ENCODE results near the gene MED13. TPM values are rescaled to one million over a fixed set of nuclear protein-coding genes. Genes with fewer than 3 reads are reported as not detected.

The MED13 gene
- polyA plus RNA-seq, 3 donors: 2.1 to 32.0 (median 5.0) TPM

DNA sequence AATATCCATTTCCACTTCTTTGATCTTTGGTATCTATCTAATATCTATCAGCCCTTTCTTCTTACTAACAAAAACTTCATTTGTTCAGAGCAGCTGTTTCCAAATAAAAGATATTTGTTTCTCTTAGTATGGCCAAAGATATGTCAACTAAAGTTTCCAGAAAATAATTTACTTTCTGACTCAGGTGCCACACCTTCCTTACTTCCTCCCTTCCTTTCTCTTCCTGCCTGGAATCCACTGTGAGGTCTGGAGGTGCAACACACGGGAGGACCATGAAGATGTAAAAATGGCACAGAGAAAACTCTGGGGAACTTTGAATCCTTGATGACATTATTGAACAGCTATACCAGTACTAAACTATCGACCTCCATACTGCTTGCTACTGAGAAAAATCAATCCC lies 14.0 kb downstream of the MED13 start:
- Mint-ChIP-seq H3K9me3 (no peaks in the 10 kb centered on the region), H3K36me3 (peaks cover 49 to 73% of the 10 kb centered on the region in 2 donors), H3K27me3 (ENCODE audit: low read depth in 3 of 3) (no peaks in the 10 kb centered on the region), H3K4me3 (no peak overlapping the region), H3K27ac (no peak overlapping the region), H3K4me1 (peaks cover 4% of the 10 kb centered on the region)
- peaks cover 98% of the 10 kb centered on the region for H4K20me1 ChIP-seq (ENCODE audit: insufficient read depth, low read length)
- DNase-seq: no peak
- H3K4me3 ChIP-seq (replicated peaks in 1 of 3; ENCODE audit: low read depth in 2 of 3, low read length in 3 of 3): no peak overlapping the region
- peaks cover 81% of the 10 kb centered on the region for H3K79me2 ChIP-seq (ENCODE audit: insufficient read depth, low read length)
- intact Hi-C loops (cut with micrococcal nuclease): no loop called here
- no peak overlapping the region for H3K27ac ChIP-seq (ENCODE audit: low read depth in 1 of 2, low read length in 2 of 2)
- no peak overlapping the region for H3K4me2 ChIP-seq (replicated peaks; ENCODE audit: extremely low read depth, low read length, poor library complexity, severe bottlenecking)
- no peaks in the 10 kb centered on the region for H3K27me3 ChIP-seq (ENCODE audit: control insufficient read depth in 2 of 2, insufficient read depth in 2 of 2, low read length in 2 of 2)
- H3K9me3 ChIP-seq (replicated peaks in 1 of 2; ENCODE audit: control insufficient read depth in 1 of 2, insufficient read depth in 1 of 2, low read length in 2 of 2): no peaks in the 10 kb centered on the region
- peaks cover 85 to 94% of the 10 kb centered on the region in 2 donors for H3K36me3 ChIP-seq (replicated peaks in 1 of 2; ENCODE audit: control insufficient read depth in 1 of 2, insufficient read depth in 2 of 2, low read length in 2 of 2)
- H2AFZ ChIP-seq (ENCODE audit: insufficient read depth, low read depth, low read length, poor library complexity, severe bottlenecking): no peak overlapping the region
- no CpG with 5 or more reads among the region's 2 CpGs for WGBS (ENCODE audit: insufficient coverage)
- TF ChIP-seq, protein P1, sequence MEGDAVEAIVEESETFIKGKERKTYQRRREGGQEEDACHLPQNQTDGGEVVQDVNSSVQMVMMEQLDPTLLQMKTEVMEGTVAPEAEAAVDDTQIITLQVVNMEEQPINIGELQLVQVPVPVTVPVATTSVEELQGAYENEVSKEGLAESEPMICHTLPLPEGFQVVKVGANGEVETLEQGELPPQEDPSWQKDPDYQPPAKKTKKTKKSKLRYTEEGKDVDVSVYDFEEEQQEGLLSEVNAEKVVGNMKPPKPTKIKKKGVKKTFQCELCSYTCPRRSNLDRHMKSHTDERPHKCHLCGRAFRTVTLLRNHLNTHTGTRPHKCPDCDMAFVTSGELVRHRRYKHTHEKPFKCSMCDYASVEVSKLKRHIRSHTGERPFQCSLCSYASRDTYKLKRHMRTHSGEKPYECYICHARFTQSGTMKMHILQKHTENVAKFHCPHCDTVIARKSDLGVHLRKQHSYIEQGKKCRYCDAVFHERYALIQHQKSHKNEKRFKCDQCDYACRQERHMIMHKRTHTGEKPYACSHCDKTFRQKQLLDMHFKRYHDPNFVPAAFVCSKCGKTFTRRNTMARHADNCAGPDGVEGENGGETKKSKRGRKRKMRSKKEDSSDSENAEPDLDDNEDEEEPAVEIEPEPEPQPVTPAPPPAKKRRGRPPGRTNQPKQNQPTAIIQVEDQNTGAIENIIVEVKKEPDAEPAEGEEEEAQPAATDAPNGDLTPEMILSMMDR (IDR thresholded peaks at IDR 0.05): no peak
- H3K9ac ChIP-seq (ENCODE audit: insufficient read depth, low read length, poor library complexity, severe bottlenecking): no peak overlapping the region
- H3K4me1 ChIP-seq (ENCODE audit: control insufficient read depth in 1 of 2, insufficient read depth in 2 of 2, low read length in 2 of 2): no peaks in the 10 kb centered on the region

DNA sequence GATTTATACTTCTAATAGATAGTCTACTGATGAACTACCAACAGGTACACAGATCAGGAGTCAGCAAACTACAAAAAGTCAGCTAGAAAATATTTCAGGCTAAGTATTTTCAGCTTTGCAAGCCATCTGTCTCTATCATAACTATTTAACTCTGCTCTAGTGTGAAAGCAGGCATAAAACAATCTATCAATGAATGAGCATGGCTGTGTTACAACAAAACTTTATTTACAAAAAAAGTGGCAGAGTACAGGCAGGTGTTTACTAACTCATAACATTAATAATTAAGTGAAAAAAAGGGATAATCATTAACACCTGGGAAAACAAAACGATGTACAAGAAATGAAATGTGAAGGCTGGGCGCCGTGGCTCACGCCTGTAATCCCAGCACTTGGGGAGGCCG lies 15.8 kb downstream of the MED13 start:
- Histone ChIP-seq H4K20me1 (ENCODE audit: insufficient read depth, low read length) (peaks cover 98% of the 10 kb centered on the region), H3K27ac (ENCODE audit: low read depth in 1 of 2, low read length in 2 of 2) (no peak overlapping the region), H3K36me3 (replicated peaks in 1 of 2; ENCODE audit: control insufficient read depth in 1 of 2, insufficient read depth in 2 of 2, low read length in 2 of 2) (peaks cover 81 to 95% of the 10 kb centered on the region in 2 donors), H3K9ac (ENCODE audit: insufficient read depth, low read length, poor library complexity, severe bottlenecking) (no peak overlapping the region), H2AFZ (ENCODE audit: insufficient read depth, low read depth, low read length, poor library complexity, severe bottlenecking) (no peak overlapping the region), H3K27me3 (ENCODE audit: control insufficient read depth in 2 of 2, insufficient read depth in 2 of 2, low read length in 2 of 2) (no peaks in the 10 kb centered on the region), H3K4me2 (replicated peaks; ENCODE audit: extremely low read depth, low read length, poor library complexity, severe bottlenecking) (no peak overlapping the region), H3K4me1 (ENCODE audit: control insufficient read depth in 1 of 2, insufficient read depth in 2 of 2, low read length in 2 of 2) (no peaks in the 10 kb centered on the region), H3K9me3 (replicated peaks in 1 of 2; ENCODE audit: control insufficient read depth in 1 of 2, insufficient read depth in 1 of 2, low read length in 2 of 2) (no peaks in the 10 kb centered on the region), H3K4me3 (replicated peaks in 1 of 3; ENCODE audit: low read depth in 2 of 3, low read length in 3 of 3) (no peak overlapping the region), H3K79me2 (ENCODE audit: insufficient read depth, low read length) (peaks cover 78% of the 10 kb centered on the region)
- no peak for DNase-seq
- WGBS (ENCODE audit: insufficient coverage): 100% methylated on average over 3 of the region's 5 CpGs
- Mint-ChIP-seq H3K27ac (no peak overlapping the region), H3K27me3 (ENCODE audit: low read depth in 3 of 3) (no peaks in the 10 kb centered on the region), H3K9me3 (no peaks in the 10 kb centered on the region), H3K4me3 (no peak overlapping the region), H3K36me3 (peaks cover 57 to 81% of the 10 kb centered on the region in 2 donors), H3K4me1 (peaks cover 3% of the 10 kb centered on the region)
- TF ChIP-seq, protein P1 (IDR thresholded peaks at IDR 0.05): no peak
- intact Hi-C loops (cut with micrococcal nuclease): no loop called here

All from CD14-positive monocyte (primary cell).